HUES48 (cell line): Measurements from ENCODE around the gene ZNF549.
A peak's percentile ranks its signal among the peaks of the same experiment; 100 is the strongest.
"Not testable (repeated sequence)": the region's sequence is repeated elsewhere in the genome, so short reads cannot be mapped to it uniquely, and the experiment has no call there.

Source experiments
- H3K27ac ChIP-seq: one replicate; pipeline ENCODE4 v1.7.0; 2013; ENCODE audit warnings: low read depth, low read length, inconsistent platforms
- H3K27me3 ChIP-seq: 2 replicates; pipeline ENCODE4 v1.6.1; 2013; ENCODE audit warnings: mild to moderate bottlenecking, low read length; ENCODE audit not compliant: control insufficient read depth, insufficient read depth
- H3K36me3 ChIP-seq: 2 replicates; pipeline ENCODE4 v1.6.1; 2013; ENCODE audit warnings: low read length; ENCODE audit not compliant: control insufficient read depth, insufficient read depth
- H3K4me1 ChIP-seq: 2 replicates; pipeline ENCODE4 v1.6.1; 2013; ENCODE audit warnings: mild to moderate bottlenecking, low read length; ENCODE audit not compliant: control insufficient read depth, insufficient read depth
- H3K4me3 ChIP-seq: 2 replicates; pipeline ENCODE4 v1.5.1; 2013; ENCODE audit warnings: mild to moderate bottlenecking, low read depth, low read length
- H3K9ac ChIP-seq: 2 replicates; pipeline ENCODE4 v1.6.1; 2013; ENCODE audit warnings: mild to moderate bottlenecking, low read depth, low read length, moderate library complexity
- H3K9me3 ChIP-seq: 2 replicates; pipeline ENCODE4 v1.6.1; 2013; ENCODE audit warnings: low read length; ENCODE audit not compliant: control insufficient read depth, insufficient read depth

The ZNF549 gene

GRCh38 chr19:57518021-57518420, 9.1 kb upstream of the ZNF549 start:
- H3K4me3 ChIP-seq, H3K27me3 ChIP-seq, H3K27ac ChIP-seq, H3K36me3 ChIP-seq, H3K4me1 ChIP-seq, H3K9ac ChIP-seq: not testable (repeated sequence)
- peaks cover 32% of the 10 kb centered on the region for H3K9me3 ChIP-seq

GRCh38 chr19:57537953-57538547, 10.9 kb downstream of the ZNF549 start:
- H3K36me3 ChIP-seq, result peaks cover 88% of the 10 kb centered on the region
- no peaks in the 10 kb centered on the region for H3K4me1 ChIP-seq
- no peak overlapping the region for H3K4me3 ChIP-seq
- H3K27ac ChIP-seq, result no peak overlapping the region
- H3K27me3 ChIP-seq, result no peaks in the 10 kb centered on the region
- H3K9me3 ChIP-seq, result peaks cover 80% of the 10 kb centered on the region
- no peak overlapping the region for H3K9ac ChIP-seq

- Histone ChIP-seq H3K4me1 (no peaks in the 10 kb centered on the region), H3K27ac (no peak overlapping the region), H3K27me3 (no peaks in the 10 kb centered on the region), H3K9ac (no peak overlapping the region), H3K36me3 (peaks cover 94% of the 10 kb centered on the region), H3K4me3 (no peak overlapping the region), H3K9me3 (peaks cover 36% of the 10 kb centered on the region)
These were observed 19.4 kb downstream of the ZNF549 start for GRCh38 chr19:57546513-57546912.

GRCh38 chr19:57552432-57552831, 25.3 kb downstream of the ZNF549 start:
- H3K9me3 ChIP-seq, result 0 out of 2 replicates have a peak, but pooled peaks cover 7% of the 10 kb centered on the region
- no peaks in the 10 kb centered on the region for H3K27me3 ChIP-seq
- H3K4me3 ChIP-seq, result no peak overlapping the region
- no peaks in the 10 kb centered on the region for H3K4me1 ChIP-seq
- peaks cover 87% of the 10 kb centered on the region for H3K36me3 ChIP-seq
- no peak overlapping the region for H3K9ac ChIP-seq
- H3K27ac ChIP-seq, result no peak overlapping the region

GRCh38 chr19:57557659-57558058, 30.5 kb downstream of the ZNF549 start:
- H3K4me3 ChIP-seq, result no peak overlapping the region
- no peak overlapping the region for H3K27ac ChIP-seq
- H3K27me3 ChIP-seq, result no peaks in the 10 kb centered on the region
- H3K4me1 ChIP-seq, result peaks cover 5% of the 10 kb centered on the region
- no peak overlapping the region for H3K9ac ChIP-seq
- peaks cover 37% of the 10 kb centered on the region for H3K36me3 ChIP-seq
- H3K9me3 ChIP-seq, result peaks cover 15% of the 10 kb centered on the region

GRCh38 chr19:57558525-57558924, 31.4 kb downstream of the ZNF549 start:
- no peaks in the 10 kb centered on the region for H3K27me3 ChIP-seq
- H3K27ac ChIP-seq, result no peak overlapping the region
- H3K4me3 ChIP-seq, result peak overlapping the region; percentile 98
- peaks cover 28% of the 10 kb centered on the region for H3K36me3 ChIP-seq
- H3K9me3 ChIP-seq, result peaks cover 19% of the 10 kb centered on the region
- H3K9ac ChIP-seq, result peak overlapping the region; percentile 81; the same call in 1 of the 2 replicates
- H3K4me1 ChIP-seq, result peaks cover 5% of the 10 kb centered on the region

- Histone ChIP-seq H3K9me3 (peaks cover 23% of the 10 kb centered on the region), H3K27ac (no peak overlapping the region)
These were observed 31.9 kb downstream of the ZNF549 start for GRCh38 chr19:57559008-57559403.

GRCh38 chr19:57559404-57560025, 32.4 kb downstream of the ZNF549 start, which contains the start of gene ZNF550:
ZNF550 (minus strand) TSS chr19:57559863; CDS start chr19:57559682, 181 bp downstream.
- peaks cover 5% of the 10 kb centered on the region for H3K4me1 ChIP-seq
- H3K36me3 ChIP-seq, result peaks cover 18% of the 10 kb centered on the region
- H3K9ac ChIP-seq, result peak within 1 kb of the TSS; percentile 81
- peak within 1 kb of the TSS; percentile 17 for H3K27ac ChIP-seq
- peaks cover 27% of the 10 kb centered on the region for H3K9me3 ChIP-seq
- no peaks in the 10 kb centered on the region for H3K27me3 ChIP-seq
- peak within 1 kb of the TSS; percentile 98 for H3K4me3 ChIP-seq

More at GRCh38 chr19:57559008-57559403, 31.9 kb downstream of the ZNF549 start:
- Histone ChIP-seq H3K27me3 (no peaks in the 10 kb centered on the region), H3K4me1 (peaks cover 5% of the 10 kb centered on the region), H3K36me3 (peaks cover 24% of the 10 kb centered on the region), H3K4me3 (peak overlapping the region; percentile 98), H3K9ac (peak overlapping the region; percentile 81)

GRCh38 chr19:57560049-57560491, 32.9 kb downstream of the ZNF549 start:
- peaks cover 32% of the 10 kb centered on the region for H3K9me3 ChIP-seq
- peak overlapping the region; percentile 98 for H3K4me3 ChIP-seq
- H3K36me3 ChIP-seq, result peaks cover 13% of the 10 kb centered on the region
- no peak overlapping the region for H3K27ac ChIP-seq
- peaks cover 5% of the 10 kb centered on the region for H3K4me1 ChIP-seq
- H3K27me3 ChIP-seq, result no peaks in the 10 kb centered on the region
- H3K9ac ChIP-seq, result no peak overlapping the region

GRCh38 chr19:57563547-57563946, 36.4 kb downstream of the ZNF549 start:
- Histone ChIP-seq H3K4me3 (no peak overlapping the region), H3K4me1 (peaks cover 4% of the 10 kb centered on the region), H3K36me3 (no peaks in the 10 kb centered on the region), H3K9me3 (peaks cover 60% of the 10 kb centered on the region), H3K27me3 (no peaks in the 10 kb centered on the region), H3K27ac (no peak overlapping the region), H3K9ac (no peak overlapping the region)
